ENCODE results near the gene ELOVL5. TPM values are rescaled to one million over a fixed set of nuclear protein-coding genes. Genes with fewer than 3 reads are reported as not detected.

The ELOVL5 gene
- total and polyA plus RNA-seq, 2 donors = 62.8 to 75.6 TPM

DNA sequence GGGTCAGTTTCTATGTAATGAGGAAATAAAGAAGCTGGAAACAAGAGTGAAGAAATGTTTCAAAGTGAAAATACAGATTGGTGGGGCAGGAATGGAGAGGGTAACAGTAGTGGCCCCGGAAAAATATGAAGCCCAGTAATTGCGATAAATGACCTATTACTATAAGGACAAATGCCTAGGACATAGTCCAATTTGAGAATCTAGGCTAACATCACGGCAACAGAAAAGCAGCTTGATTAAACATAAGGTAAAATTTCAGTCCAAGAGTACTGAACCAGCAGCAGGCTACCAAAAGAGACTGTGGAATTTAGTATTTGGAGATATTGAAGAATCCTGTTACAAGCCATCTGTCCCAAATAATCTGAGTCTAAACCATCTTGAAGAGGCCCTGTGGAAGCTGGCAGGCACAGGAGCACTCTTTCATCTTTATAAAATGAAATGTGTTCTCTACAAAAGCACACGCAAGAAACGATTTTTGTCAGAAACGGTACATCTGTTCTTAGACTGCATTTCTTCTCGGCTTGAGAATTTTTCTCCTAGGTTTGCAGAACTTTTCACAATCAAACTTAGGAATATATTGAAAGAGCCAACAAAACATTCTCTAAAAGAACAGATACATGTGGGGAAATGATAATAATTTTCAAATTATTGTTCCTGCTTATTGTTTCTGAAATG is 49.3 kb downstream of the ELOVL5 start:
- H3K27me3 ChIP-seq (ENCODE audit: control insufficient read depth in 2 of 2, insufficient read depth in 1 of 2, low read length in 1 of 2) = no peaks in the 10 kb centered on the region
- no peak overlapping the region for H3K4me3 ChIP-seq (ENCODE audit: low read length in 2 of 2)
- no peaks in the 10 kb centered on the region for H3K36me3 ChIP-seq (ENCODE audit: control insufficient read depth in 2 of 2, insufficient read depth in 2 of 2, low read length in 1 of 2)
- WGBS = 47% methylated on average over 7 of the region's 7 CpGs
- DNase-seq (ENCODE audit: low read depth in 6 of 9, low spot score in 9 of 9) = peak in 1 of 9 donors; percentile 67
- H3K27ac ChIP-seq (ENCODE audit: low read depth in 1 of 2, low read length in 1 of 2) = peak overlapping the region; percentile 56 to 87
- peaks cover 57 to 72% of the 10 kb centered on the region in 2 donors for H3K4me1 ChIP-seq (ENCODE audit: control insufficient read depth in 2 of 2, insufficient read depth in 2 of 2, low read length in 2 of 2)
- H3K9me3 ChIP-seq (ENCODE audit: control insufficient read depth in 2 of 2, insufficient read depth in 1 of 2, low read length in 1 of 2) = no peaks in the 10 kb centered on the region

DNA sequence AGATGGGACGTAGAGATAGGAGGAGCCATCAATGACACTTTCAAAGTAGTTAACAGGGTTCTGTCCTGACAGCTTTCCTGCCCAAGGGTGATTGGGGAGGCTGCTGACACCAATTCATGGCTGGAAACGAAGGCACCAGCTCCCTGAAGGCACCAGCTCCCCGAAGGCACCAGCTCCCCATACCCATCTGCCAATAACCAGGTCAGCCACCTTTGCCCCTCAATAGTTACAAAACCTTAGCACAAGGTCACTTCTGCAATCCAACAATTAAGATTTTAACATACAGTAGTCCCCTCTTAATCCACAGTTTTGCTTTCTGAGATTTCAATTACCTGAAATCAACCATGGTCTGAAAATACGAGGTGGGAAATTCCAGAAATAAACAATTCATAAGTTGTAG is 51.7 kb downstream of the ELOVL5 start:
- DNase-seq (ENCODE audit: low read depth in 6 of 9, low spot score in 9 of 9) = no peak
- WGBS = 89% methylated on average over 4 of the region's 4 CpGs
- Histone ChIP-seq H3K4me1 (ENCODE audit: control insufficient read depth in 2 of 2, insufficient read depth in 2 of 2, low read length in 2 of 2) (peaks cover 50 to 71% of the 10 kb centered on the region in 2 donors), H3K27ac (ENCODE audit: low read depth in 1 of 2, low read length in 1 of 2) (no peak overlapping the region), H3K36me3 (ENCODE audit: control insufficient read depth in 2 of 2, insufficient read depth in 2 of 2, low read length in 1 of 2) (peaks cover 6 to 19% of the 10 kb centered on the region in 2 donors), H3K9me3 (ENCODE audit: control insufficient read depth in 2 of 2, insufficient read depth in 1 of 2, low read length in 1 of 2) (no peaks in the 10 kb centered on the region), H3K4me3 (ENCODE audit: low read length in 2 of 2) (no peak overlapping the region), H3K27me3 (ENCODE audit: control insufficient read depth in 2 of 2, insufficient read depth in 1 of 2, low read length in 1 of 2) (no peaks in the 10 kb centered on the region)

DNA sequence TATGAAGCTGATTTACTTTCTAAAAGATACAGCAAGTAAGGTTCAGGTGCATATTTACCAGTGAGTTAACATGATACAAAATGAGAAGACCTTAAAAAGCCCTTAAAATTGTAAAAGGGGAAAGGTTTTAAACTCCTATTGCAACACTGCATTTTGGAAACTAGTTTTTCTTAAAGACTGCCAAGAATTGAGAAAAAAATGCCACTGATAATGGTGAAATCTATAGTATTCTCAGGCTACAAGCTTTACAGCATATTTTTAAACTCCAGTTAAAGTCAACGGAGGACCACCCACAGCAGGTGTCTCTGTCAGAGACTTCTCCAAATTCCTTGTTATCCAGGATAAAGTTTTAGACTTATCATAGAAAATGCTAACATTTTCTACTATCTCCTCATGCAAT is 53.6 kb downstream of the ELOVL5 start:
- Histone ChIP-seq H3K27me3 (ENCODE audit: control insufficient read depth in 2 of 2, insufficient read depth in 1 of 2, low read length in 1 of 2) (no peaks in the 10 kb centered on the region), H3K36me3 (ENCODE audit: control insufficient read depth in 2 of 2, insufficient read depth in 2 of 2, low read length in 1 of 2) (peaks cover 9 to 25% of the 10 kb centered on the region in 2 donors), H3K9me3 (ENCODE audit: control insufficient read depth in 2 of 2, insufficient read depth in 1 of 2, low read length in 1 of 2) (no peaks in the 10 kb centered on the region), H3K4me3 (ENCODE audit: low read length in 2 of 2) (no peak overlapping the region), H3K27ac (ENCODE audit: low read depth in 1 of 2, low read length in 1 of 2) (peak overlapping the region; percentile 31 to 50), H3K4me1 (ENCODE audit: control insufficient read depth in 2 of 2, insufficient read depth in 2 of 2, low read length in 2 of 2) (peaks cover 33 to 65% of the 10 kb centered on the region in 2 donors)
- WGBS = 39% methylated on average over 1 of the region's 1 CpG
- no peak for DNase-seq (ENCODE audit: low read depth in 6 of 9, low spot score in 9 of 9)

DNA sequence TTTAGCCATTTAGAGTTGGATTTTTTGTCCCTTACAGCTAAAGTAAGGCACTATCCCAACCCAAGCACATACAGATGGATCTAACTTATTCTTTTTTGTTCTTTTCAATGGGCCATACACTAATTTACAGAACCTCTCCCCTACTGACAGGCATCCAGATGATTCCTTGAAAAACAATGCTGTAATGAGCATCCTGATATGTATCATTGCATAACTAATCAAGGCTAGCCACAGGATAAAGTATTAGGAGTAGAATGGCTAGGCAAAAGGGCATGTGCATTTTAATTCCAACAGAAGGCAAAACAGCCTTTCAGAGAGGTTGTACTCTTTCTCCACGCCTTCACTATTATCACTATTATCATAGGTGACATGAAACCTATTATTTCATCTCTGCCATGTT is 54.1 kb downstream of the ELOVL5 start:
- 96% methylated on average over 1 of the region's 1 CpG for WGBS
- H3K27ac ChIP-seq (ENCODE audit: low read depth in 1 of 2, low read length in 1 of 2) = peak overlapping the region in 1 of 2 donors; percentile 50
- H3K36me3 ChIP-seq (ENCODE audit: control insufficient read depth in 2 of 2, insufficient read depth in 2 of 2, low read length in 1 of 2) = peaks cover 9 to 29% of the 10 kb centered on the region in 2 donors
- H3K4me3 ChIP-seq (ENCODE audit: low read length in 2 of 2) = no peak overlapping the region
- no peak for DNase-seq (ENCODE audit: low read depth in 6 of 9, low spot score in 9 of 9)
- H3K9me3 ChIP-seq (ENCODE audit: control insufficient read depth in 2 of 2, insufficient read depth in 1 of 2, low read length in 1 of 2) = no peaks in the 10 kb centered on the region
- H3K27me3 ChIP-seq (ENCODE audit: control insufficient read depth in 2 of 2, insufficient read depth in 1 of 2, low read length in 1 of 2) = no peaks in the 10 kb centered on the region
- H3K4me1 ChIP-seq (ENCODE audit: control insufficient read depth in 2 of 2, insufficient read depth in 2 of 2, low read length in 2 of 2) = peaks cover 32 to 61% of the 10 kb centered on the region in 2 donors

DNA sequence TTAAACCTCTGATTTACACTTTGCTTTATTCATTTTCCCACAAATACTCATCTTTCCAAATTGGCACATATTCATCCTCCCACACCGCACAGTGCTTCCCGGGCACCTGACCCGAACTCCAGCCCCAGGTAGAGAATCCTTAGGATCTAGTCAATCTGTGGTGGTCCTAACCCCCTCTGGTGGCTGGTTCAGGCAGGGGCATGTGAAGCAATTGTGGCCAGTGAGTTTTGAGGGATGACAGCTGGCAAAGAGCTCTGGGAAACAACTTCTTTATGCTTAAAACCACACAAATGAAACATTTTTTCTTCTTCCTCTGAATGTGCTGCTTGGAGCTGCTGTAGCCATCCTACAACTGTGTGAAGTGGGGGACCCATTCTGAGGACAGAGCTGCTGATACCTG is 54.7 kb downstream of the ELOVL5 start:
- Histone ChIP-seq H3K4me3 (ENCODE audit: low read length in 2 of 2) (no peak overlapping the region), H3K36me3 (ENCODE audit: control insufficient read depth in 2 of 2, insufficient read depth in 2 of 2, low read length in 1 of 2) (peaks cover 9 to 30% of the 10 kb centered on the region in 2 donors), H3K27ac (ENCODE audit: low read depth in 1 of 2, low read length in 1 of 2) (peak overlapping the region in 1 of 2 donors; percentile 50), H3K4me1 (ENCODE audit: control insufficient read depth in 2 of 2, insufficient read depth in 2 of 2, low read length in 2 of 2) (peaks cover 28 to 56% of the 10 kb centered on the region in 2 donors), H3K27me3 (ENCODE audit: control insufficient read depth in 2 of 2, insufficient read depth in 1 of 2, low read length in 1 of 2) (no peaks in the 10 kb centered on the region), H3K9me3 (ENCODE audit: control insufficient read depth in 2 of 2, insufficient read depth in 1 of 2, low read length in 1 of 2) (no peaks in the 10 kb centered on the region)
- 86% methylated on average over 3 of the region's 3 CpGs for WGBS
- peak in 3 of 9 donors; percentile 52 to 82 (median 62) for DNase-seq (ENCODE audit: low read depth in 6 of 9, low spot score in 9 of 9)

DNA sequence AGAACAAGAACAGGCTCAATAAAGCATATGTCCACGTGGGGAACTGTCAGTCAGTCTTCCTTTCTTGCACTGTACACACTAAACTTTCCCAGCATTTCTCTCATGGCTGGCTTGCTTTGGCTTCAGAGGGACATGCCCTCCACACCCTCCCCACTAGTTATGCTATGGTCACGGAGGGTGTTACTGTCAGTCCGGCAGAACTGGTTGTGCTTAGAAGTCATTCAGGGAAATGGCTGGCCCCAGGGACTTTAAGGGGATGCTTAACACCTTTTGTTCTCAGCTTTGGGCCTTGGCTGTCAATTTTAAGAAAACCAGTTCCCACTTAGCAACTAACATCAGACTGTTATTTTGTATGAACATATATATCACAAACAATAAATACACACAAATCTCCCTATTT is 55.1 kb downstream of the ELOVL5 start:
- no peaks in the 10 kb centered on the region for H3K27me3 ChIP-seq (ENCODE audit: control insufficient read depth in 2 of 2, insufficient read depth in 1 of 2, low read length in 1 of 2)
- no peak for DNase-seq (ENCODE audit: low read depth in 6 of 9, low spot score in 9 of 9)
- peaks cover 10 to 30% of the 10 kb centered on the region in 2 donors for H3K36me3 ChIP-seq (ENCODE audit: control insufficient read depth in 2 of 2, insufficient read depth in 2 of 2, low read length in 1 of 2)
- no peak overlapping the region for H3K4me3 ChIP-seq (ENCODE audit: low read length in 2 of 2)
- H3K27ac ChIP-seq (ENCODE audit: low read depth in 1 of 2, low read length in 1 of 2) = no peak overlapping the region
- WGBS = 94% methylated on average over 3 of the region's 3 CpGs
- H3K9me3 ChIP-seq (ENCODE audit: control insufficient read depth in 2 of 2, insufficient read depth in 1 of 2, low read length in 1 of 2) = no peaks in the 10 kb centered on the region
- H3K4me1 ChIP-seq (ENCODE audit: control insufficient read depth in 2 of 2, insufficient read depth in 2 of 2, low read length in 2 of 2) = peaks cover 27 to 54% of the 10 kb centered on the region in 2 donors

DNA sequence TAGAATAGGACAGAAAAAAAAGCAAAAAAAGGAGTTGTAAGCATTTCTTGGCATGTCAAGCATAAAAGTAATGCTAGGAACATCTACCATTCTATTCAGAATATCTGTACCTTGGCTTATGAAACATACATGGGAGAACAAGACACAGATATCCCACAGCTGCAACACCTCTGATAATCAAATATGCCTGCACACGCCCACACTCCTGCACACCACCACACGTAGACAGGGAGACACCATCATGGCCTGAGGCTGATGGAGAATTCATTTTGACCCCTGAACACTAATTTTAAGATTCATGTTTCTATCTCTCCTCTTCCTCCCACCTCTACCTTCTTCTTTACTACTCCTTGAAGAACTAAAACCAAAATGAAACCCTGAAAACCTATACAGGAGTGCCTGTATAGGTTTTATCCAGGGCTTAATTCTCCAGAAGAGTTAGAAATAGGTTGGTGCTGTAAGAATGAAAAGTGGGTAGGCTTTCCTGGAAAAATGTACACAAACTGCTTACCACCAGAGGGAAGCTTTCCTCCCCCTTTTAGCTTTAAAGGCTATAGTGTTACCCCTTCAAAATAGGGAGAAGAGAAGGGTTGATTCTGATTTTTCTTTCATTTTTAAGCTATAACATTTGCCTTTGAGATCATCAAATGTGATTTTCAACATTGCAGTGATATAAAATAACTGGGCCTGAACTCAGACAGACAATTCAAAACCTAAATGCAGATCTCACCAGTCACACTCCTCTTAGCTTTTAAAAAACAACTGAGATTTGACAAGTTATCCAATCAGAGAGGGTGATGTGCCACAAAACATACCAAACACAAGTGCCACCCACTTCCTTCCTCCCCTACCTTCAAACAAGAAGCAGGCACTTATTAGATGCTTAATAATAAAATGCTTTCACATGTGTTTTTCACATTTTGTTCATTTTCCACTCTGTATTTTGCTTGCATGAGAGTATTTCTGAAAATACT is 57.9 kb downstream of the ELOVL5 start:
- H3K4me1 ChIP-seq (ENCODE audit: control insufficient read depth in 2 of 2, insufficient read depth in 2 of 2, low read length in 2 of 2) = peaks cover 12 to 41% of the 10 kb centered on the region in 2 donors
- 90% methylated on average over 2 of the region's 2 CpGs for WGBS
- peaks cover 25 to 52% of the 10 kb centered on the region in 2 donors for H3K36me3 ChIP-seq (ENCODE audit: control insufficient read depth in 2 of 2, insufficient read depth in 2 of 2, low read length in 1 of 2)
- peak overlapping the region in 1 of 2 donors; percentile 48 for H3K27ac ChIP-seq (ENCODE audit: low read depth in 1 of 2, low read length in 1 of 2)
- no peaks in the 10 kb centered on the region for H3K27me3 ChIP-seq (ENCODE audit: control insufficient read depth in 2 of 2, insufficient read depth in 1 of 2, low read length in 1 of 2)
- H3K4me3 ChIP-seq (ENCODE audit: low read length in 2 of 2) = no peak overlapping the region
- DNase-seq (ENCODE audit: low read depth in 6 of 9, low spot score in 9 of 9) = peak in 1 of 9 donors; percentile 69
- no peaks in the 10 kb centered on the region for H3K9me3 ChIP-seq (ENCODE audit: control insufficient read depth in 2 of 2, insufficient read depth in 1 of 2, low read length in 1 of 2)

DNA sequence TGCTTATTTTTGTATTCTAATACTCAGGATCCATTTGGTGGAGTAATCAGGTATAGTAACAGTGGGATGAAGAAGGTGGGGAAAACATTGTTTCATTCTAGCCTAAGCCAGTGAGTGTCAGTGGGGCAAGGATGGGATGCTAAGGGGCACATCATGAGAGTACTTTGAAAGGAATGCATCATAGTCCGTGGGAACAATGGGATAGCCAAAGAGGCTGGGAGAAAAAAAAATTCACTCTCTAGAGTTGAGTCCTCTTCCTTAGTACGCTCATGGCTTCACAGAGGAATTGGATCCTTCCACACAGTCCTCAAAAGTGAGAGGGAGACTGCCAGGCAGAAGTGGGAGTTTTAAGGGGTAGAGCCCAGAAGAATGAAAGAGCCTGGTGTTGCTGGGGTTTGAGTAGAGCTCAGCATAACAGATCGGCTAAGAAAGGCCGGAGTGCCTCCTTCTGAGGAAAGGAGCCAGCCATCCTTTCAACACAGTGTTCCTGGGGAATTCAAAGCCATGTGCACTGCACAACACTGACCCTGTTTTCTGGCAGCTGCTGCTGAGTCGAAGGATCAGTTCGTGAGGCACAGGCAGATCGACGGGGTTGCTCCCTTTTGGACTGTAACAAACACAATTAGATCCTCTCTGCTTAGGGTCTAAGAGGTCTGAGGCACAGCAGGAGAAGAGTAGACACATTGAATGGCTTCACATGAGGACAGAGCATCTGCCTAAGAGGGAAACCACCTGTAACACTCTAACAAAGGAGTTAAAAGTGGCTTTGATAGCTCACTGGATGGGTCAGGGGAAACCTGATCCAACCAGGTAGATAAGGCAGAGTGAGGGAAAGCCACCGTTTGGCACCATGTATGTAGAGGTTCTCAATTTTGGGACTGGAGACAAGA is 61.2 kb downstream of the ELOVL5 start:
- no peak overlapping the region for H3K27ac ChIP-seq (ENCODE audit: low read depth in 1 of 2, low read length in 1 of 2)
- 92% methylated on average over 9 of the region's 9 CpGs for WGBS
- H3K9me3 ChIP-seq (ENCODE audit: control insufficient read depth in 2 of 2, insufficient read depth in 1 of 2, low read length in 1 of 2) = no peaks in the 10 kb centered on the region
- DNase-seq (ENCODE audit: low read depth in 6 of 9, low spot score in 9 of 9) = no peak
- no peak overlapping the region for H3K4me3 ChIP-seq (ENCODE audit: low read length in 2 of 2)
- H3K4me1 ChIP-seq (ENCODE audit: control insufficient read depth in 2 of 2, insufficient read depth in 2 of 2, low read length in 2 of 2) = peaks cover 2 to 27% of the 10 kb centered on the region in 2 donors
- peaks cover 20 to 45% of the 10 kb centered on the region in 2 donors for H3K36me3 ChIP-seq (ENCODE audit: control insufficient read depth in 2 of 2, insufficient read depth in 2 of 2, low read length in 1 of 2)
- no peaks in the 10 kb centered on the region for H3K27me3 ChIP-seq (ENCODE audit: control insufficient read depth in 2 of 2, insufficient read depth in 1 of 2, low read length in 1 of 2)
